HG03442 (cell line): Measurements from ENCODE around the gene CNDP2.
A peak's percentile ranks its signal among the peaks of the same experiment; 100 is the strongest.
"Not testable (repeated sequence)": the region's sequence is repeated elsewhere in the genome, so short reads cannot be mapped to it uniquely, and the experiment has no call there.

ENCODE experiments used
- ATAC-seq: cut with Tn5 transposase; IDR thresholded peaks from one replicate; pipeline ENCODE4 v1.9.1; 2021; ENCODE audit warnings: mild to moderate bottlenecking, moderate library complexity; ENCODE audit not compliant: unreplicated experiment

CNDP2 gene

GRCh38 chr18:74516271-74517235, 20.4 kb downstream of the CNDP2 start:
- ATAC-seq, result no peak

- no peak for ATAC-seq
Observed at GRCh38 chr18:74517236-74517630, 21.1 kb downstream of the CNDP2 start.

GRCh38 chr18:74518456-74519295, 22.5 kb downstream of the CNDP2 start:
- no peak for ATAC-seq

GRCh38 chr18:74519320-74520095, 23.3 kb downstream of the CNDP2 start:
- ATAC-seq, result no peak

GRCh38 chr18:74520096-74520833, 24.1 kb downstream of the CNDP2 start:
- no peak for ATAC-seq

- ATAC-seq, result no peak
Observed at GRCh38 chr18:74521068-74521725, 25.0 kb downstream of the CNDP2 start.

- no peak for ATAC-seq
Observed at GRCh38 chr18:74522635-74523548, 26.7 kb downstream of the CNDP2 start.

- ATAC-seq, result no peak
Observed at GRCh38 chr18:74524097-74524496, 27.9 kb downstream of the CNDP2 start.

GRCh38 chr18:74524915-74525314, 28.8 kb downstream of the CNDP2 start:
- not testable (repeated sequence) for ATAC-seq

- no peak for ATAC-seq
Observed at GRCh38 chr18:74525741-74526140, 29.6 kb downstream of the CNDP2 start.

GRCh38 chr18:74526488-74526887, 30.3 kb downstream of the CNDP2 start:
- ATAC-seq, result no peak

- peak; percentile 68 for ATAC-seq
Observed at GRCh38 chr18:74528478-74528877, 32.3 kb downstream of the CNDP2 start.

- no peak for ATAC-seq
Observed at GRCh38 chr18:74528913-74529312, 32.8 kb downstream of the CNDP2 start.

- no peak for ATAC-seq
Observed at GRCh38 chr18:74529378-74529777, 33.2 kb downstream of the CNDP2 start.

- ATAC-seq, result no peak
Observed at GRCh38 chr18:74529811-74530583, 33.8 kb downstream of the CNDP2 start.

GRCh38 chr18:74530584-74530862, 34.4 kb downstream of the CNDP2 start:
- ATAC-seq, result no peak

GRCh38 chr18:74531043-74531442, 34.9 kb downstream of the CNDP2 start:
- no peak for ATAC-seq

- no peak for ATAC-seq
Observed at GRCh38 chr18:74532511-74533025, 36.4 kb downstream of the CNDP2 start.
